Pancreas (tissue), 10 donors: ENCODE data around the gene UBE2D3. TPM values are rescaled to one million over a fixed set of nuclear protein-coding genes. Genes with fewer than 3 reads are reported as not detected.
A peak's percentile ranks its signal among the peaks of the same experiment; 100 is the strongest.
"Not testable (repeated sequence)": the region's sequence is repeated elsewhere in the genome, so short reads cannot be mapped to it uniquely, and the experiment has no call there.

ENCODE experiments used
- ATAC-seq, 4 donors: fragments of 200-7000 bp; cut with Tn5 transposase; one replicate each; pipeline versions ENCODE4 v1.8.0 to v1.9.1; 2020; ENCODE audit warnings: mild to moderate bottlenecking in 4 of 4, moderate library complexity in 4 of 4
- DNase-seq, 6 donors: peaks; one replicate each; pipeline ENCODE4 v3.0.0-alpha.2; 2020
- FAIRE-seq: peaks from 2 replicates; lab custom pipeline; 2012; peaks lifted over from hg19 to GRCh38; lab: Jason Lieb, UNC
- H3K27ac ChIP-seq, 4 donors: fragments of 200-600 bp; sonication (generic); 1 replicate in 3 of 4; 2 replicates in 1 of 4; pipeline versions ENCODE4 v1.5.0 to v1.8.0; 2020
- H3K27me3 ChIP-seq, 4 donors: fragments of 200-600 bp; one replicate each; pipeline ENCODE4 v1.8.0; 2021
- H3K36me3 ChIP-seq, 3 donors: fragments of 200-600 bp; sonication (generic) in 1 of 3; one replicate each; pipeline versions ENCODE4 v1.5.0 to v1.8.0; 2020 to 2021
- H3K4me1 ChIP-seq, 3 donors: fragments of 200-600 bp; one replicate each; pipeline ENCODE4 v1.8.0; 2021
- H3K4me3 ChIP-seq, 4 donors: fragments of 200-600 bp; sonication (generic) in 2 of 4; one replicate each; pipeline versions ENCODE4 v1.5.0 to v1.8.0; 2020 to 2021
- H3K9me3 ChIP-seq, 4 donors: fragments of 200-600 bp; one replicate each; pipeline ENCODE4 v1.8.0; 2021
- WGBS, 2 donors: extraction: QIAGEN DNeasy Blood & Tissue Kit; methylation state at CpG; one replicate each; pipeline ENCODE4 v1.1.7; 2013; 5-methylcytosine and 5-hydroxymethylcytosine counted together
- intact Hi-C, 3 donors: fragments of 100-400 bp; cut with DNase I; formaldehyde crosslinking; loops; one replicate each; pipeline versions ENCODE4 v1.11.1 to v1.14.2; 2022
- polyA plus RNA-seq, 2 donors: library from polyadenylated mRNA; stranded (reverse); fragments of 200-250 nt; gene quantifications; one replicate each; pipeline ENCODE4 v1.2.3, GENCODE V29; 2013
- total RNA-seq, 6 donors: library from RNA; stranded (reverse); fragmentation: NEBNext Ultra II Directional in 4 of 6; extraction: Animal tissue kit (Norgen Biotek cat#: 25700) in 4 of 6; gene quantifications; one replicate each; pipeline versions ENCODE4 v1.2.1 to v1.2.4, GENCODE V29; 2021 to 2023
- TF ChIP-seq, protein P1 (sequence below), 4 donors: fragments of 200-600 bp; sonication (generic) in 3 of 4; IDR thresholded peaks; one replicate each; pipeline versions ENCODE4 v1.5.0 to v1.8.0; 2021; ENCODE audit warnings: antibody characterized with exemption in 4 of 4
- donor health status: healthy with polysubstance abuse.
- donor health status: DM: no; HTN: no; CAD: no; lungs with moderate emphysema.
- donor health status: DM: no; HTN: no; CAD: no.
- donor health status: control.
- donor health status: control.
- donor health status: Bipolar disorder and iron deficiency.
- donor health status: DM: yes; HTN: yes; CAD: no.
- donor health status: DM: no; HTN: no; CAD: no.
- donor health status: DM: no; HTN: no; CAD: no.
- donor health status: DM: yes; HTN: yes; CAD: no.

The UBE2D3 gene
- total and polyA plus RNA-seq, 8 donors, result 90.6 to 141 (median 130) TPM

DNA sequence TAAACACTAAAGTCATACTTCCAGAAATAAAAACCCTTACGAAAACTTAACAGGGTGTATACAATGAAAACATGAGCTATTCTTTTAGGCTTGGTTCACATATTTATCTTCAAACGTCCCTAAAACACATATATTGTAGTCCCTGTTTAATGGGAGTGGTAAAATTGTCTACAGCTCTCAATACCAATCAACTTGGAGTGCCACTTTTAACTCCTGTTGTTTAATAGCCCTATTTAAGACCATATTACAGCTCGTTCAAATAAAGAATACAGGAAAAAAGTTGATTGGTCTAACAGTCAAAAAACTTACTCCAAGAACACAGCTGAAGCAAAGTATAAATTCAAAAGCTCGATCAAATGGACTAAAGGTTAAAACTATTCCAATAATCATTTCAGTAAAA is 3.9 kb downstream of the UBE2D3 start:
- Histone ChIP-seq H3K36me3 (no peaks in the 10 kb centered on the region), H3K27me3 (no peaks in the 10 kb centered on the region), H3K4me1 (peaks cover 19 to 53% (median 48%) of the 10 kb centered on the region in 3 donors), H3K9me3 (no peaks in the 10 kb centered on the region), H3K4me3 (peak overlapping the region; percentile 5 to 98 (median 32)), H3K27ac (peak overlapping the region in 1 of 4 donors; percentile 99)
- ATAC-seq, result no peak
- TF ChIP-seq, protein P1, sequence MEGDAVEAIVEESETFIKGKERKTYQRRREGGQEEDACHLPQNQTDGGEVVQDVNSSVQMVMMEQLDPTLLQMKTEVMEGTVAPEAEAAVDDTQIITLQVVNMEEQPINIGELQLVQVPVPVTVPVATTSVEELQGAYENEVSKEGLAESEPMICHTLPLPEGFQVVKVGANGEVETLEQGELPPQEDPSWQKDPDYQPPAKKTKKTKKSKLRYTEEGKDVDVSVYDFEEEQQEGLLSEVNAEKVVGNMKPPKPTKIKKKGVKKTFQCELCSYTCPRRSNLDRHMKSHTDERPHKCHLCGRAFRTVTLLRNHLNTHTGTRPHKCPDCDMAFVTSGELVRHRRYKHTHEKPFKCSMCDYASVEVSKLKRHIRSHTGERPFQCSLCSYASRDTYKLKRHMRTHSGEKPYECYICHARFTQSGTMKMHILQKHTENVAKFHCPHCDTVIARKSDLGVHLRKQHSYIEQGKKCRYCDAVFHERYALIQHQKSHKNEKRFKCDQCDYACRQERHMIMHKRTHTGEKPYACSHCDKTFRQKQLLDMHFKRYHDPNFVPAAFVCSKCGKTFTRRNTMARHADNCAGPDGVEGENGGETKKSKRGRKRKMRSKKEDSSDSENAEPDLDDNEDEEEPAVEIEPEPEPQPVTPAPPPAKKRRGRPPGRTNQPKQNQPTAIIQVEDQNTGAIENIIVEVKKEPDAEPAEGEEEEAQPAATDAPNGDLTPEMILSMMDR (IDR thresholded peaks at IDR 0.05), result no peak
- intact Hi-C loops, result no loop called here
- DNase-seq, result no peak
- 5 to 11% methylated on average over 4 of the region's 4 CpGs for WGBS, 2 donors
- FAIRE-seq, result no peak

DNA sequence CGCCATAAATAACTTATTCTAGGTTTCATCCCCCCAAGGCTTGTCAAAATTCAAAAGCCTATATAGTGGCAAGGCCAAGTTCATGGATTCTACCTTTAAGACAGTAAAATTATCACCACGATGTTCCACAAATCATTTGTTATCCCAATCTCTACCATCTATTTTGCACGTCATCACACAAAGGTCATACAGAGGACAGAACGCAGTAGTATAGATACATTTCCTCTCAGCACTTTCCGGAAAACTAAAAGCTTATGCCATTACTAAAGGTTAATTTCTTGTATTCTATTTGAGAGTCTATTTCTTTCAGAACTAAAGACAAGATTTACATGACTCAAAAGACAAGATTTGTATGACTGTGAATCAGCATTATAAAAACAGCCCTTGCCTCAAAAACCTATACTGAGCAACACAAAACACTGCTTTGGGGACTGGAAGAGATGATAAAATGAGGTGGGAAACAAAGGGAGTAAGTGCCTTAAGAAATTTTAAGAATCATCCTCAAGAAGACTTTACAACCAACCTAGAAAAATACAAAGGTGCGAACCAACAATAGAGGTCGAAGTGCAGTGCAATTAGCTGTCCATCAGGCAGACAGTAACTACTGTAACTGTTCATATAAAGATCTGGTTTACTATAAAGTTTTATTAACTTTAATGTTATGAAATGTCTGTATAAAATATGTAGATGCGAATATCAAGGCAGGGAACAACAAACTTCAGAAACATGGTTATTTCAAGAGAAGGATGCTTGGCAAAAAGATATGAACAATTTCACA is 7.6 kb downstream of the UBE2D3 start:
- intact Hi-C loops, result no loop called here
- no peak for ATAC-seq
- no peak overlapping the region for H3K4me3 ChIP-seq

DNA sequence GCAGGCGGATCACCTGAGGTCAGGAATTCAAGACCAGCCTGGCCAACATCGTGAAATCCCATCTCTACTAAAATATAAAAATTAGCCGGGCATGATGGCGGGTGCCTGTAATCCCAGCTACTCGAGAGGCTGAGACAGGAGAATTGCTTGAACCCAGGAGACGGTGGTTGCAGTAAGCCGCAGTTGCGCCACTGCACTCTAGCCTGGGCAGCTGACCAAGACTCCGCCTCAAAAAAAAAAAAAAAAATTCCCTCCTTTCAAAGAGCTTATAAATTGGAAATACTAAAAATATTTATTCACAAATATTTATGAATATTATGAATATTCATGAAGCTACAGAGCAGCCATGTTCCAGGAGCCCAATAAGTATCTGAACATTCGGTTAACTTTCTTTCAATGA is 8.3 kb downstream of the UBE2D3 start:
- ATAC-seq, intact Hi-C loops, H3K27me3 ChIP-seq, H3K36me3 ChIP-seq, DNase-seq, H3K27ac ChIP-seq, FAIRE-seq, H3K4me3 ChIP-seq, H3K9me3 ChIP-seq: not testable (repeated sequence)
- 92 to 95% methylated on average over 10 of the region's 10 CpGs for WGBS, 2 donors
- peaks cover 39 to 77% (median 76%) of the 10 kb centered on the region in 3 donors for H3K4me1 ChIP-seq

More for the DNA sequence above, 7.6 kb downstream of the UBE2D3 start:
- Histone ChIP-seq H3K36me3 (no peaks in the 10 kb centered on the region), H3K9me3 (no peaks in the 10 kb centered on the region), H3K4me1 (peaks cover 39 to 78% (median 76%) of the 10 kb centered on the region in 3 donors), H3K27ac (no peak overlapping the region), H3K27me3 (no peaks in the 10 kb centered on the region)
- 60 to 61% methylated on average over 8 of the region's 8 CpGs for WGBS, 2 donors
- TF ChIP-seq, protein P1 (IDR thresholded peaks at IDR 0.05), result no peak
- FAIRE-seq (no peak), DNase-seq (no peak)

DNA sequence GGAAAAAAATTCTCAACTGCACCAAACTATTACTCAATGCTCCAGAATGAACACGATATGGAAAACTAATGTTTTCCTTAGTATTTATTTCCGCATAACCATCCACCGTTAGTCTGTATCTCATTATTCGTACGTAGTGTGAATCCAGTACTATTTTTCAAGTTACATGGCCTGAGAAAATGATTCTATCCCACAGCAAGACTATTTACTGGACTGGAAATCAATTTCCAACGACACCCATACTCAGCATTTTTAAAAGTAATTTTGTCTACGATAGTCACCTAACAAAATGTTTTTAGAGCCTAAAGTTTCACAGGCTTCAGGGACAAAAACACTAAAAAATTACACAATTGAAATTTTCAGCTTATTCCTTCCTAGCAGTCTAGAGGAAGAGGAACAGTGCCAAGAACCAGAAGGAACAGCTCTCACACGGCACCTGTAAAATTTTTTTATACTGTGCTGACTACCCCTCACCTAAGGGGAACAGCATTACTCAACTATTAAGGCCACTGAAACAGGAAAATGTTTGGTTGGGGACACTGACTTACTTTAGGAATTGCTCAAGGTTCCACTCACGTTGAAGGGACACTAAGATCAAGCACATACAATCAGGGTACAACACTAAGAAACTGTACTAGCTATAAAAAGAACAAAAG is 9.6 kb downstream of the UBE2D3 start:
- Histone ChIP-seq H3K4me3 (no peak overlapping the region), H3K27ac (no peak overlapping the region), H3K36me3 (no peaks in the 10 kb centered on the region), H3K4me1 (peaks cover 39 to 69% (median 66%) of the 10 kb centered on the region in 3 donors), H3K27me3 (no peaks in the 10 kb centered on the region), H3K9me3 (no peaks in the 10 kb centered on the region)
- DNase-seq (no peak), FAIRE-seq (no peak), ATAC-seq (peak in 3 of 4 donors; percentile 38 to 62 (median 51))
- 30% methylated on average over 9 of the region's 9 CpGs for WGBS, 2 donors
- intact Hi-C loops, result no loop called here
- TF ChIP-seq, protein P1 (IDR thresholded peaks at IDR 0.05), result no peak

DNA sequence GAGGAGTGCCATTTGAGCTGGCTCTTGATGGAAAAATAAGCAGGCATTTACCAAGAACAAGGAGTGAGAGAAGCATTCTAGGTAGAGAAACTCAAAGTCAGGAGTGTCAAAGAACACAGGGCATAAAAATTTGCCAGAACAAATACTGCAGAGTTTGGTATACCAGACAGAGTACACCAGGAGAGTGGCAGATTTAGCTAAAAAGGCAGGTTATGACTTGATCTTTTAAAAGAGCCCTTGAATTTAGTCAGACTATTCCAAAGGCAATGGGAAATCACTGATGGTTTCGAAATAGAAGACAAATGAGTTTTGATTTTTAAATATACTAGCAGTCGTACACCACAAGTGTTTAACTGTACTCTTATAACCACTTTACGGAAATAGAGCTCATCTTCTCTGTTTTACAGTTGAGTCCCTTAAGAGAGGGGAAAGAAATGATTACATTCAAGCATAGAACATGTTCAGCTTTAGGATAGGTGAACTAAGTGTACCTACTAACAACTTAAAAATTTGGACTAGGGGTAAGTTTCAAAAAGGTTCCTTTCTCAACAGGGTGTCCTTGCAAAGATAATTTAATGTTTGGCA is 10.2 kb downstream of the UBE2D3 start:
- DNase-seq (no peak), ATAC-seq (no peak), FAIRE-seq (no peak)
- H3K9me3 ChIP-seq, result no peaks in the 10 kb centered on the region
- TF ChIP-seq, protein P1 (IDR thresholded peaks at IDR 0.05), result no peak
- H3K4me3 ChIP-seq, result no peak overlapping the region
- 55 to 57% methylated on average over 3 of the region's 3 CpGs for WGBS, 2 donors
- intact Hi-C loops, result no loop called here
- no peak overlapping the region for H3K27ac ChIP-seq
- H3K27me3 ChIP-seq, result no peaks in the 10 kb centered on the region
- H3K4me1 ChIP-seq, result peaks cover 43 to 65% (median 63%) of the 10 kb centered on the region in 3 donors
- no peaks in the 10 kb centered on the region for H3K36me3 ChIP-seq
